Adrenal gland (tissue), 12 donors: Measurements from ENCODE around the gene PRPF6. TPM values are rescaled to one million over a fixed set of nuclear protein-coding genes. Genes with fewer than 3 reads are reported as not detected.

Experiments used
- DNase-seq, 7 donors: peaks; one replicate each; pipeline ENCODE4 v3.0.0-alpha.2; 2019 to 2020
- H3K27ac ChIP-seq, 5 donors: fragments of 200-600 bp; sonication (generic) in 4 of 5; 1 replicate in 3 of 5; 2 replicates in 2 of 5; pipeline versions ENCODE4 v1.5.1 to v1.8.0; 2016 to 2020; ENCODE audit warnings: mild to moderate bottlenecking in 1 of 5
- H3K27me3 ChIP-seq: fragments of 200-600 bp; 2 replicates; pipeline ENCODE4 v1.8.0; 2021
- H3K36me3 ChIP-seq, 2 donors: fragments of 200-600 bp; replicated peaks in 1 of 2; 1 replicate in 1 of 2; 2 replicates in 1 of 2; pipeline versions ENCODE4 v1.5.1 to v1.8.0; 2018 to 2022
- H3K4me1 ChIP-seq, 2 donors: fragments of 200-600 bp; replicated peaks in 1 of 2; 1 replicate in 1 of 2; 2 replicates in 1 of 2; pipeline versions ENCODE4 v1.5.1 to v1.8.0; 2018 to 2021
- H3K4me3 ChIP-seq, 4 donors: fragments of 200-600 bp; sonication (generic) in 3 of 4; one replicate each; pipeline ENCODE4 v1.5.1; 2016 to 2018
- H3K9me3 ChIP-seq, 3 donors: fragments of 200-600 bp; sonication (generic) in 1 of 3; replicated peaks in 1 of 3; 1 replicate in 2 of 3; 2 replicates in 1 of 3; pipeline versions ENCODE4 v1.5.1 to v1.8.0; 2016 to 2021
- POLR2A ChIP-seq, 2 donors: fragments of 450-650 bp; IDR thresholded peaks; one replicate each; pipeline ENCODE4 v1.6.1; 2017; ENCODE audit warnings: antibody characterized with exemption in 2 of 2, mild to moderate bottlenecking in 2 of 2, moderate library complexity in 1 of 2
- WGBS, 4 donors: extraction: QIAGEN DNeasy Blood & Tissue Kit in 2 of 4; methylation state at CpG; one replicate each; pipeline versions ENCODE4 v1.1.5 to v1.1.7; 2013 to 2017; 5-methylcytosine and 5-hydroxymethylcytosine counted together
- intact Hi-C, 2 donors: fragments of 100-400 bp; cut with DNase I; formaldehyde crosslinking; loops; one replicate each; pipeline versions ENCODE4 v1.14.1 to v1.15.0; 2022 to 2023
- microRNA counts, 2 donors: library from miRNA; unstranded; fragments of <30 nt; microRNA quantifications; one replicate each; lab custom pipeline; 2016
- microRNA-seq, 3 donors: library from miRNA; unstranded; fragments of <30 nt; microRNA quantifications; one replicate each; pipeline ENCODE4, GENCODE V29; 2017 to 2020
- polyA plus RNA-seq, 3 donors: library from polyadenylated mRNA; stranded (reverse); fragments of 200-250 nt in 2 of 3; fragments of 350-450 nt in 1 of 3; fragmentation: Illumina TruSeq in 1 of 3; extraction: RNeasy Lipid Tissue Mini Kit (QIAGEN cat#74804) in 1 of 3; gene quantifications; one replicate each; pipeline ENCODE4 v1.2.3, GENCODE V29; 2013 to 2014
- small RNA-seq, 2 donors: library from RNA; depleted of rRNA; stranded (forward); fragments of <200 nt; gene quantifications; one replicate each; pipeline ENCODE3, GENCODE V24; 2016
- total RNA-seq, 9 donors: library from RNA; depleted of rRNA in 4 of 9; stranded (reverse); fragments of >200 nt in 4 of 9; fragments of 120-200 nt in 1 of 9; fragmentation: NEBNext Ultra II Directional in 1 of 9; extraction: Animal tissue kit (Norgen Biotek cat#: 25700) in 1 of 9; gene quantifications; one replicate each; pipeline versions ENCODE4 v1.1.0 to v1.2.4, GENCODE V29; 2013 to 2023
- TF ChIP-seq, protein P1 (sequence below), 6 experiments: fragments of 450-650 bp in 4 of 6; fragments of 200-600 bp in 2 of 6; sonication (generic) in 1 of 6; IDR thresholded peaks; 1 replicate in 5 of 6; 2 replicates in 1 of 6; pipeline versions ENCODE4 v1.5.1 to v1.8.0; 2016 to 2021; ENCODE audit warnings: antibody characterized with exemption in 6 of 6, mild to moderate bottlenecking in 2 of 6, moderate library complexity in 1 of 6
- donor health status: healthy with polysubstance abuse.
- donor health status: Bipolar disorder and iron deficiency.
- donor health status: DM: yes; HTN: yes; CAD: no.
- donor health status: DM: no; HTN: no; CAD: no.
- donor health status: DM: no; HTN: no; CAD: no.
- donor health status: DM: yes; HTN: yes; CAD: no.

The PRPF6 gene
- total and polyA plus RNA-seq, 12 donors, result 48.3 to 73.9 (median 55.3) TPM

DNA sequence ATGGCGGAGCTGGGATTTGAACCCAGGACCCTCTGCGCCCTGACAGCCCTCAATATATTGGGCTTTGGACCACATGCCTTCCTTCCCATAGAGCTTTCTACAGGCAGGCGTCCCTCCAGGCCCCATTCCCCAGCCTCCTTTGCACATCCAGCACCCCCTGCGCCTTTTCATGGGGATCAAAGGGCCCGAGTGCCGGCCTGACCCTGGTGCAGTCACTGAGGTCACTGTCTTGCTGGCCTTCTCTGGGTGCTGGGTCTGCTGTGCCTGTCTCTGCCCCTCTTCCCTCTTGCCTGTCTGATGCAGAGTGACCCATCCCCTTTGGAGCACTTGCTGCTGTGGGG lies 100.7 kb downstream of the PRPF6 start:
- WGBS, 4 donors, result 74 to 92% (median 87%) methylated on average over 6 of the region's 6 CpGs
- H3K36me3 ChIP-seq, result no peaks in the 10 kb centered on the region
- DNase-seq, result no peak
- no peaks in the 10 kb centered on the region for H3K27me3 ChIP-seq
- TF ChIP-seq, protein P1, sequence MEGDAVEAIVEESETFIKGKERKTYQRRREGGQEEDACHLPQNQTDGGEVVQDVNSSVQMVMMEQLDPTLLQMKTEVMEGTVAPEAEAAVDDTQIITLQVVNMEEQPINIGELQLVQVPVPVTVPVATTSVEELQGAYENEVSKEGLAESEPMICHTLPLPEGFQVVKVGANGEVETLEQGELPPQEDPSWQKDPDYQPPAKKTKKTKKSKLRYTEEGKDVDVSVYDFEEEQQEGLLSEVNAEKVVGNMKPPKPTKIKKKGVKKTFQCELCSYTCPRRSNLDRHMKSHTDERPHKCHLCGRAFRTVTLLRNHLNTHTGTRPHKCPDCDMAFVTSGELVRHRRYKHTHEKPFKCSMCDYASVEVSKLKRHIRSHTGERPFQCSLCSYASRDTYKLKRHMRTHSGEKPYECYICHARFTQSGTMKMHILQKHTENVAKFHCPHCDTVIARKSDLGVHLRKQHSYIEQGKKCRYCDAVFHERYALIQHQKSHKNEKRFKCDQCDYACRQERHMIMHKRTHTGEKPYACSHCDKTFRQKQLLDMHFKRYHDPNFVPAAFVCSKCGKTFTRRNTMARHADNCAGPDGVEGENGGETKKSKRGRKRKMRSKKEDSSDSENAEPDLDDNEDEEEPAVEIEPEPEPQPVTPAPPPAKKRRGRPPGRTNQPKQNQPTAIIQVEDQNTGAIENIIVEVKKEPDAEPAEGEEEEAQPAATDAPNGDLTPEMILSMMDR (IDR thresholded peaks at IDR 0.05), result no peak
- TF ChIP-seq POLR2A (IDR thresholded peaks at IDR 0.05), result no peak
- no peak overlapping the region for H3K4me3 ChIP-seq
- intact Hi-C loops, result no loop called here
- H3K4me1 ChIP-seq, result peaks cover 13 to 29% of the 10 kb centered on the region in 2 donors
- H3K27ac ChIP-seq, result no peak overlapping the region
- H3K9me3 ChIP-seq, result no peaks in the 10 kb centered on the region

DNA sequence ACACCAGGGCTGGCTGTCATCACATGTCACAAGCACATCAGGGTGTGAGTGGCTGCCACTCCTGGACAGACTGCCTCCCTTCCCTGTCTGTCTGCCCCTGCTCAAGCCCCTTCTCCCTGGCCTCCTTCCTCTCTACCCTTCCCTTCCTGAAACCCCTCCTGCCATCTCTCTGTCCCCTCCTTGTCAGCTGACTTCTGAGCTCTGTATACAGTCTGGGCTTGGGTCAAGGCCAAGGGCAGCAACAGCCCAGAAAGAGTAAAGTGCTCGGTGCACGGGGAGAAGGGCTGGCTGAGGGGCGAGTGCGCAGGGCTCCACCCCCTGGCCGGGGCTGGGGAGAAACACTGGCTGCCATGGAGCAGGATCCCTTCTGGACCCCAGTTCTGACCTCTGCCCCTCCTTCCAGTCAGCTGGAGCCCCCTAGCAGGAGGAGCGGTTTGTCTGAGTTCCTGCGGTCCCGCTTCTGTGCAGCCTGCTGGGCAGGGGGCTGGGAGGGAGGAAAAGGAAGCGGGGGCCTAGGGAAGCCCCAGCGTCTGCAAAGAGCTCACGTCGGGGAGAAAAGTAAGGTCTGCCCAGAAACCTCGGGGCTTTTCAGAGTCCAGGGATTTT lies 101.3 kb downstream of the PRPF6 start:
- no peak overlapping the region for H3K27ac ChIP-seq
- WGBS, 4 donors, result 36 to 45% (median 41%) methylated on average over 6 to 13 of the region's 13 CpGs
- no peak for DNase-seq
- no peak overlapping the region for H3K4me3 ChIP-seq
- peaks cover 13 to 29% of the 10 kb centered on the region in 2 donors for H3K4me1 ChIP-seq
- no peaks in the 10 kb centered on the region for H3K36me3 ChIP-seq
- no peaks in the 10 kb centered on the region for H3K9me3 ChIP-seq
- H3K27me3 ChIP-seq, result no peaks in the 10 kb centered on the region
- intact Hi-C loops, result no loop called here
- TF ChIP-seq, protein P1 (IDR thresholded peaks at IDR 0.05), result no peak
- TF ChIP-seq POLR2A (IDR thresholded peaks at IDR 0.05), result no peak

MicroRNAs within 50 kb of the gene (microRNA counts, 767-probe panel; counts per million panel counts)
- microRNA hsa-miR-1914-5p (lab: Ali Mortazavi, UCI) (0 counts per million in 2 donors), microRNA hsa-miR-647 (lab: Ali Mortazavi, UCI) (0 counts per million in 2 donors)

Small RNA genes within 50 kb of the gene (microRNA-seq; reads per million reads assigned to microRNA genes)
- gene MIR1914 (0 to 3.4 (median 1.9) reads per million in 3 donors), gene MIR647 (0 to 0.45 (median 0) reads per million in 3 donors), gene MIR6813 (0 to 3.4 (median 2.0) reads per million in 3 donors)

Small RNA genes within 50 kb of the gene (small RNA-seq; reads per million reads assigned to genes)
- 0 reads per million in 2 donors for gene AL355803.1
- 0 reads per million in 2 donors for gene MIR647
- 0 reads per million in 2 donors for gene MIR6813

Other genes with a start within 250 kb of the PRPF6 start
- gene LIME1, start 244.5 kb upstream of the PRPF6 start, total RNA-seq, result 10 to 100 TPM in 4 of 9 donors, 1 to 10 TPM in 5; 1.6 to 32.2 (median 6.3) TPM
- gene LIME1, start 244.5 kb upstream of the PRPF6 start, polyA plus RNA-seq, result 100 to 1,000 TPM in 1 of 3 donors, 10 to 100 TPM in 1, under 1 TPM in 1; 0.22 to 103 (median 45.0) TPM
- gene SLC2A4RG, start 241.4 kb upstream of the PRPF6 start, total RNA-seq, result 100 to 1,000 TPM in 1 of 9 donors, 10 to 100 TPM in 8; 28.4 to 122 (median 46.7) TPM
- 100 to 1,000 TPM in 2 of 3 donors, 1 to 10 TPM in 1; 7.9 to 210 (median 150) TPM for gene SLC2A4RG, start 241.4 kb upstream of the PRPF6 start, polyA plus RNA-seq
- gene ZBTB46, start 149.9 kb upstream of the PRPF6 start, total RNA-seq, result 10 to 100 TPM in 5 of 9 donors, 1 to 10 TPM in 4; 7.7 to 22.4 (median 13.7) TPM
- 10 to 100 TPM in 1 of 3 donors, 1 to 10 TPM in 1, under 1 TPM in 1; 0.77 to 11.3 (median 5.4) TPM for gene ZBTB46, start 149.9 kb upstream of the PRPF6 start, polyA plus RNA-seq
- gene ABHD16B, start 119.6 kb upstream of the PRPF6 start, total RNA-seq, result not detected
- 1 to 10 TPM in 1 of 3 donors, under 1 TPM in 1, not detected in 1; 0.54 to 1.2 TPM for gene ABHD16B, start 119.6 kb upstream of the PRPF6 start, polyA plus RNA-seq
- gene TPD52L2, start 115.9 kb upstream of the PRPF6 start, total RNA-seq, result 100 to 1,000 TPM in 6 of 9 donors, 10 to 100 TPM in 3; 81.9 to 125 (median 112) TPM
- gene TPD52L2, start 115.9 kb upstream of the PRPF6 start, polyA plus RNA-seq, result 100 to 1,000 TPM in 2 of 3 donors, 10 to 100 TPM in 1; 92.2 to 114 (median 110) TPM
- 10 to 100 TPM; 53.8 to 78.0 (median 64.7) TPM for gene DNAJC5, start 86.0 kb upstream of the PRPF6 start, total RNA-seq
- 10 to 100 TPM; 26.5 to 31.7 (median 29.7) TPM for gene DNAJC5, start 86.0 kb upstream of the PRPF6 start, polyA plus RNA-seq
- 10 to 100 TPM; 14.9 to 56.8 (median 37.7) TPM for gene UCKL1, start 24.7 kb upstream of the PRPF6 start, total RNA-seq
- gene UCKL1, start 24.7 kb upstream of the PRPF6 start, polyA plus RNA-seq, result 100 to 1,000 TPM in 1 of 3 donors, 10 to 100 TPM in 2; 12.1 to 101 (median 91.3) TPM
- gene ZNF512B, start 11.2 kb upstream of the PRPF6 start, total RNA-seq, result 10 to 100 TPM in 7 of 9 donors, 1 to 10 TPM in 2; 8.5 to 24.7 (median 14.0) TPM
- gene ZNF512B, start 11.2 kb upstream of the PRPF6 start, polyA plus RNA-seq, result 10 to 100 TPM in 2 of 3 donors, 1 to 10 TPM in 1; 3.5 to 39.4 (median 12.1) TPM
- 1 to 10 TPM; 1.1 to 8.8 (median 4.5) TPM for gene SAMD10, start 1.5 kb upstream of the PRPF6 start, total RNA-seq
- gene SAMD10, start 1.5 kb upstream of the PRPF6 start, polyA plus RNA-seq, result 1 to 10 TPM; 1.7 to 8.4 (median 4.4) TPM
- 1 to 10 TPM in 2 of 9 donors, under 1 TPM in 7; 0.13 to 1.9 (median 0.42) TPM for gene C20orf204, start 55.0 kb downstream of the PRPF6 start, total RNA-seq
- 1 to 10 TPM in 2 of 3 donors, under 1 TPM in 1; 0.05 to 4.8 (median 1.6) TPM for gene C20orf204, start 55.0 kb downstream of the PRPF6 start, polyA plus RNA-seq
- gene SOX18, start 68.5 kb downstream of the PRPF6 start, total RNA-seq, result 10 to 100 TPM in 5 of 9 donors, 1 to 10 TPM in 3, under 1 TPM in 1; 0.89 to 45.2 (median 30.4) TPM
- 10 to 100 TPM in 2 of 3 donors, under 1 TPM in 1; 0.59 to 51.0 (median 16.2) TPM for gene SOX18, start 68.5 kb downstream of the PRPF6 start, polyA plus RNA-seq
- gene TCEA2, start 82.1 kb downstream of the PRPF6 start, total RNA-seq, result 10 to 100 TPM; 12.6 to 78.6 (median 51.2) TPM
- gene TCEA2, start 82.1 kb downstream of the PRPF6 start, polyA plus RNA-seq, result 100 to 1,000 TPM in 2 of 3 donors, 10 to 100 TPM in 1; 19.6 to 184 (median 132) TPM
- gene RGS19, start 98.4 kb downstream of the PRPF6 start, total RNA-seq, result 10 to 100 TPM in 8 of 9 donors, 1 to 10 TPM in 1; 5.7 to 42.0 (median 16.0) TPM
- gene RGS19, start 98.4 kb downstream of the PRPF6 start, polyA plus RNA-seq, result 10 to 100 TPM in 2 of 3 donors, 1 to 10 TPM in 1; 3.0 to 13.5 (median 12.4) TPM
- 1 to 10 TPM; 1.6 to 5.7 (median 3.0) TPM for gene OPRL1, start 99.0 kb downstream of the PRPF6 start, total RNA-seq
- gene OPRL1, start 99.0 kb downstream of the PRPF6 start, polyA plus RNA-seq, result 1 to 10 TPM in 1 of 3 donors, under 1 TPM in 2; 0.24 to 1.6 (median 0.88) TPM
- under 1 TPM in 1 of 9 donors, not detected in 8; 0.28 TPM for gene LKAAEAR1, start 103.3 kb downstream of the PRPF6 start, total RNA-seq
- 1 to 10 TPM in 2 of 3 donors, not detected in 1; 1.1 to 1.2 TPM for gene LKAAEAR1, start 103.3 kb downstream of the PRPF6 start, polyA plus RNA-seq
- gene NPBWR2, start 126.4 kb downstream of the PRPF6 start, total RNA-seq, result under 1 TPM in 2 of 9 donors, not detected in 7; 0.34 to 0.42 TPM
- under 1 TPM in 2 of 3 donors, not detected in 1; 0.18 to 0.32 TPM for gene NPBWR2, start 126.4 kb downstream of the PRPF6 start, polyA plus RNA-seq
- 1 to 10 TPM in 8 of 9 donors, under 1 TPM in 1; 0.61 to 6.7 (median 2.1) TPM for gene MYT1, start 183.3 kb downstream of the PRPF6 start, total RNA-seq
- gene MYT1, start 183.3 kb downstream of the PRPF6 start, polyA plus RNA-seq, result 1 to 10 TPM; 2.4 to 8.5 (median 5.1) TPM